HG03439 (cell line): ENCODE measurements around the gene ROBO1.
"Not testable (repeated sequence)": the region's sequence is repeated elsewhere in the genome, so short reads cannot be mapped to it uniquely, and the experiment has no call there.

Source experiments
- ATAC-seq: cut with Tn5 transposase; IDR thresholded peaks from one replicate; pipeline ENCODE4 v1.9.1; 2021; ENCODE audit warnings: mild to moderate bottlenecking, moderate library complexity; ENCODE audit not compliant: unreplicated experiment

The ROBO1 gene

DNA sequence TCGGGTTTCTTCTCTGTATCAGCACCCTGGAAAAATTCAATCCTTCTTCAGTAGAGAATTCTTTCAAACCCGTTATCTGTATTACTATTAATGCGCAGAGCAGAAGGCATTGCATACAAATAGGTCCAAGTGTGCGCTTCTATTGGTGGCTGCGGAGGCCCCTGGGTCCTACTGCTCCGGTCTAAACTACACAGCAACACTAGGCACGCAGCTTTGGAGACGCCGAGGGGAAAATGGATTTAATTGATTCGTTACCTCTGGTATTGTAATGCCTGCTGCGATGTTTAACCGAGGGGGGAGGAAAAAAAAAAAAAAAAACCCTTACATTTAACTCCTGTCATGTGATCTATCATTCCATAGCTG, at the start of gene ROBO1:
Gene ROBO1 (minus strand): TSS at position 94 of the 363 bp plus-strand sequence.
- ATAC-seq = no peak

DNA sequence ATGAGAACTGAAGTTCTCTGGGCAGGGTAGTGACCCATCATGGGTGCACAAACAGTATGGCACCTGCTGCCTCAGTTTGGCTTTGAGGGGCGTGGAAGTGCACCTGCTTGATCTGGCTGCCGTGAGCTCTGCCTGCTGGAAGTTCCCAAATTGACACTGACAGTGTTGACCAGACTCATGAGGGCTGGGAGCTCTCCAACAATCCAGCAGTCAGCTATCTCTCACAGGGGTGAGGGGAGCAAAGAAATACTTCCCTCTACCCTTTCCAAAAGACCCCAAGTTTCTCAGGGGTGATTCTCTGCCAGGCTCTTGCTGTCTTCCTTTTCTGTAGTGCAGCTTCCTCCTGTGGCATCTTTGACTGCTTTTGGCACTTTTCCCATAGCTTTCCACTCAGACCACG, 49.4 kb upstream of the ROBO1 start:
- ATAC-seq = no peak

DNA sequence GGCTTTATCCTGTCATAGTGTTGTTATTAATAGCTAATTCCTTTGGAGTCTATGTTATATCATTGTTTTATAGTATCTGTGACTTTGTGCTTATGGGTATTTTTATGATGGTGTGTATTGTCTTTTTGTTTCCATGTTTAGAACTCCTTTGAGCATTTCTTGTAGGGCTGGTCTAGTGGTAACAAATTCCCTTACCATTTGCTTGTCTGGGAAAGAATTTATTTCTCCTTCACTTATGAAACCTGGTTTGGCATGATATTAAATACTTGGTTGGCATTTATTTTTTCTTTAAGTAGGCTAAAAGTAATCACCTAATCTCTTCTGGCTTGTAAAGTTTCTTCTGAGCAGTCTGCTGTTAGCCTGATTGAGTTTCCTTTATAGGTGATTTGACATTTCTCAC, 47.7 kb upstream of the ROBO1 start:
- ATAC-seq = no peak

DNA sequence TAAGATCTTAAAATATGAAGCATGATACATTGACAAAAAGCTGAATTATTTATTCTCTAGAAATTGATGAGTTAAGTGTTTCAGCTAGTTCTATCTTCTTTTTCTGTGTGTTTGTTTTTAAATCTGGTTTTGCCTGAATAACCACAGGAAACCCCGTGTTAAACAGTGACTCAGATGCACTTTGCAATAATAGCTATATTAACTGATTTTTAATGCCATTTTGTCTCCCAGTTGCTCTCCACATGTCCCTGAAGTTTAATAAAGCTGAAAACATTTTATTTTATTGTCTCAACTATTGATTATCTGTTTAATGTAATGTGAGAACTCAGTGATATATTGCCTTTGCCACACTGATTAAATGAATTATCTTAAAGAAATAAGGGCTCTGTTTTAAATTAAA, 42.8 kb upstream of the ROBO1 start:
- no peak for ATAC-seq

DNA sequence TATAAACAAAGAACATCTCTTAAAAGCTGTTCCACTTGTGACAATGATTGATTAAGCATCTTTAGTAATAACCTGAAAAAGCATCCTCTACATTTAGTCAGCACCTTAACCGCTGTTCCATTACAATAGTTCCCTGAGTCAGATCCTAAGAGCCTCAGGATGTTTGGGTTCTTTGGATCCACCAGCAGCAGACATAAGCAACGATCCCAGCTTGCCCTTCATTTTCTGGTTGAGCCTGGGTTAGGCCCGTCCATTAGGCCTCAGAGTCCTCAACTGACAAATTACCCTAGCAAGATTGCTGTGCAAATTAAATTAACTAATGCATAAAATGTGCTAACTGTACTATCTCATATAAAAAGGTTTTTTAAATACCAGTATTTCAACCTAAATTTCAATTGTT, 42.3 kb upstream of the ROBO1 start:
- ATAC-seq = no peak

DNA sequence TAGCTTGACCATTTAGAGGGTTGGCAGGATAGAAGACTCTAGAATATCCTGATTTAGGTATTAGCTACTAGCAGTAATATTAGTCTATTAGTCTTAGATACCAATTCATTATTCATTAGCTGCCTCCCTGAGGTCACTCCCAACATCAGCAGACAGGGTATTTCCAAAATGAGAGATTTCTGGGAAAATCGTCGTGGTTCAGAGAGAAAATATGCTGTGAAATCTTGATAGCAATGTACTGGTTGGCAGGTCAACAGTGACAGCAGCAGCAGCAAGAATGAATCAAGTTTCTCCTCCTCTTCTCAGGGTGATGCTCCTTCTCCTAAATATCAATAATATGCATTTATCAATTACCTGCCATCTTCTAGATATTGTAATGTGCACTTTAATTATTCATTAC, 41.3 kb upstream of the ROBO1 start:
- no peak for ATAC-seq

DNA sequence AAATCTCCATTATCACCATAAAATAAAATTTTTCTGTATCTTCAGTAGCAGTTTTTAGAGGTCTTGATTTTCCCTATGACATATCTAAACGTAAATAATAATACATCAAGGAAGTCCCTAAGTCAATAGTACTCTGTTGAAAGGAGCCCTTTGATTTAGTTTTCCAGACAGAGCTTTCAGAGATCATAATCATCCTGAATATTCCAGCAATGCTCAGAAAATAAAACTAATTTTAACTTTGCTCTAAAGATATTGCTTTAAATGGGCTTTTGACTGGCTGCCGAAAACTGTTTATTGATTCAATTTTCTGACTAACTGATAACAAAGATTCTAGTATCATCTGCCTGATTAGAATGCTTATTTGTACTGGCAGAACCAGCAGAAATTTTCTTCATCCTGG, 40.7 kb upstream of the ROBO1 start:
- ATAC-seq = no peak

DNA sequence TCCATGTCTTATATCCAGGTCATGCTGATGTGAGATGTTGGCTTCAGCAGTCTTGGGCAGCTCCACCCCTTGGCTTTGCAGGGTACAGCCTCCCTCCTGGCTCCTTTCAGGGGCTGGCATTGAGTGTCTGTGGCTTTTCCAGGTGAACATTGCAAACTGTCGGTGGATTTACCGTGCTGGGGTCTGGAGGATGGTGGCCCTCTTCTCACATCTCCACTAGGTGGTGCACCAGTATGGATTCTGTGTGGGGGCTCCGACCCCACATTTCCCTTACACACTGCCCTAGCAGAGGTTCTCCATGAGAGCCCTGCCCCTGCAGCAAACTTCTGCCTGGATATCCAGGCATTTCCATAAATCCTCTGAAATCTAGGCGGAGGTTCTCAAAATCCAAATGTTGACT, 22.4 kb upstream of the ROBO1 start:
- not testable (repeated sequence) for ATAC-seq

DNA sequence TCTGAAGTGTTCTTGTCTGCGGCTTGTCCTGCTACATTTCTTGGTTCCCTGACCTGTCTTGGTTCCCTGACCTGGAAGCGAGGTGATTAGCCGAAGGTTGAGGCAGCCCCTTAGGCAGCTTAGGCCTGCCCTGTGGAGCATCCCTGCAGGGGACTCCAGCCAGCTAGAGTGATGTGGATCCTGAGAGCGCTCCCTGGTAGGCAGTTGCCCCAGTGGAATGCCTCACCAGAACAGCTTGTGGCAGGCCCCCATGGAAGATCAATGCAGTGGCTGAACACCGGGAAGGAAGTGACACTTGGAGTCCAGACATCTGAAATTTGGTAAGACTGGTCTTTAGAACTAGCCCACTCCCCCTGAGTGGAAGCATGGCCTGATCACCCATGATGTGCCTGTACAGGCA, 5.5 kb upstream of the ROBO1 start:
- ATAC-seq = no peak

DNA sequence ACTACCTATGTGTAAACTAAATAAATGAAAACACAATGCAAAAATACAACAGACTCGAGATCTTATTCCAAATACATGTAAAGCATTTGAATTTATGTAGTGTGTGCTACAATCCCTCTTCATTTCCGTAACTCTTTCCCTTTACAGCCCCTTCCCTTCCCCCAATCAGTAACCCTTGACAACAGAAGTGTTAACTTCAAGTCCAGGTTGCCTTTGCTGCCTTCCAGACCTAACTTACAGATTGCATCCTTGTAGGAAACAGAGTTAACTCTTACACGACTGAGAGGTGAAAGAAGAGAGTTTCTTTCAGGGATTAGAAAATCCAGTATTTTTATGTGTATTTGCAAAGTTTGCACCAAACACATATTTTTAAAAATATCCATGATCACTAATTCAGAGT, 1.4 kb upstream of the ROBO1 start:
- no peak for ATAC-seq

DNA sequence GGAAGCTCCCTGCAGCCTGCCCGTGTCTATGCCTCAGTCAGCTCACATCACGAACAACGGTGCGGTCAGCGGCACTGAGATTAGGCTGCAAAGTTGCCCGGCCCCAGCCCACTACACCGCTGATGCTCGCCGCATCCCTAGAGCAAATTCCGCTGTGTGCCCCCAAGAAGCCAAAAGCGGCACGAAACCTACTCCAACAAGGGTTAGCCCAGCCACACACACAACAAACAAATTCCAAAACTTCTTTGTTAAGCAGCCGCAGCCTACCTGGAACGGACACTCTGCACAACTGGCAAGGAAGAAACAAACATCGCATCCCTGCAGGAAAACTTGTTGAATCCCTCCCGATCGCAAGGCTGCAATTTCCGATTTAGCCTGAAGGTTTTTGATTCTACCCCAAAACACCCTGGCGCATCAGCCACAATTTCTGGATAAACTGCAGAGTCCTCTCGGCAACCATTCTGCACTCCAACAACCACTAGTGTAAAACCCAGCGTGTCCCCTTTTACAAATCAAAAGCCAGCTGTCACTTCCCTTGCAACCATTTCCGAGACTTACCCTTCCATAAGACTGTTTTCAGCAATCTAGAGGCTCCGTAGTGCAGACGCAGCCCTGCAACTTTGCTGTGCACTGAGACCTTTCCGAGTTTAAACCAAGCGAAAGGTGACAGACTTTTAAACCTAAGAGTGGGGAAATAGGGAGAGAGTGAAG, 449 bp downstream of the ROBO1 start:
- no peak for ATAC-seq

DNA sequence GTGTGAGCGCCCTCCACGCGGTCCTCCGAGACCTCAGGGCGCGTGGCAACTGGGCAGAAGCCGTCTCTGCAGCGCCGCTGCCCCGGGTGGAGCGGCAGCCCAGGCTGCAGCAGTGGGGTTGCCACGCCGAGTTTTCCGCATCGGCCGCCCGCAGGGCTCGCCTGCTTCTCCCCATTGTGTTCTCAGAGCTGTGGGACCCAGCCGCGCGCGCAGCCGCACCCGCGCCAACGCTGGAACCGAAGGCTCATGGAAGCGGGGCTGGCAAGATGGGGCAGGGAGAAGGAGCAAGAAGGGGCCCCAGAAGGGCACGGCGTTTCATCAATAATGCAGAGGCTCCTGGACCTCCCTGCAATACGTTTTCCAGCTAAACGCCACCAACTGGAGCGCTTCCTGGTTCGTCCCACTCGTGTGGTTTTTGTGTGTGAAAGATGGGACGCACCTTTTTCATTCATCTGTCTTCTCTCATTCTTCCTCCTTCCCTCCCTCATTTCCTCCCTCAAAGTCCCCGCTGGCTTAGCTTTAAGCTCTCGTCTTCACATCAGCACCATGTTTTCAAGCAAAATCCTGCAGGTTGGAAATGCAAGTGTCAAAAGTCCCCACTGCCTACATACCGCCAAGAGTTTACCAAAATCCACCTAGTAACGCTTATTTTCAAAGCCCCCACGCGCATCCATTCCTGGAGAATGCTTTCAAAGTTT, 1.2 kb downstream of the ROBO1 start:
- ATAC-seq = no peak

DNA sequence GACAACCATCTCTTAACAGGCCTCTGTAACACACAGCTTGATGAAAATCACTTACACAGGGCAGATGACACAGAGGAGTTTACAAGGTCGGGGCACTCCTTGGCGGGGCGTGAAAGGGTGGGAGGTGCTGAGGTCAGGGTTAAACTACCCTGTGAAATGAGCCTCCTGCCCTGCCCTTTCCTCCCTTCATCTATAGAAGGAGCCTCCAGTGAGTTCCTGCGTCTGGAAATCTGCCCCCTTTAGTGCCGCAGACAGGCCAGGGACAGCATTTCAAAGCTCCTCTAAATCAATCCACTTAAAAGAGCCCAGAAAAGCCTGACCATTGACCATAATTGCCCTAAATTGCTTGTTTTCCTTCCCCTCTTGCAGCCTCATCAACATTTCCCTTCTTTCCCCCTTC, 1.9 kb downstream of the ROBO1 start:
- ATAC-seq = no peak

DNA sequence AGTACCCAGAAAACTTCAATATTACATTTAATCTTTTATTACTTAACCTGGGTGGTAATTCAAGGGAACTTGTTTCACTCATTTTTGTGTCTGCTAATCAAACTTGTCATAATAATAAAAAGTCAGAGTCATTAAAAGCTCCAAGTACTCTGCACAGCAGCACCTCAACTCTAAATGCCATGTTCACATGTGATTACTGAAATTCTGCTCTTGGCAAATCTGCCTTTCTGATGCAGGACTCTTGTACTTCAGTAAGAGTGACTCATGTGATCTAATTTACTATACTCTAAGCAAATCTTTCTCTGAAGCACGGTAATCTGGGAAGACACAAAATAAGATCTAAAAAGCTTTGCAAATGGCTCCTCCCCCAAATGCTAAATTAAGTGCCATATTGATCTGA, 6.4 kb downstream of the ROBO1 start:
- no peak for ATAC-seq

DNA sequence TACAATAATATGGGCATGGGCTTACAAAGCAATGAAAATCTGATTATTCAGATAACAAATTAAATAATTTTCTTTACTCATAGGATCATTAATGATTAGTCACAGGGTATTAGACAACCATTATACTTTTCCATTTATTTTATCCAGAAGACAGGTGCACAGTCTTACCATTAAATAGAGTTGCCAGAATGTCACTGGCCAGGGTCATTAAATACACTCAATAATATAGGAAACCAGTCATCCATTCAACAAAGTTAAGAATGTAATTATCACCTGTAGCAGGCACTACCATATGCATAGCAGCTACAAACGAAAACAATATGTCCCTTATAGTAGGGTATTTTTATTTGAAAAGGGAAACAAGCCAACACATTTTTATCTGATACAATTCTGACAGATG, 16.1 kb downstream of the ROBO1 start:
- no peak for ATAC-seq

DNA sequence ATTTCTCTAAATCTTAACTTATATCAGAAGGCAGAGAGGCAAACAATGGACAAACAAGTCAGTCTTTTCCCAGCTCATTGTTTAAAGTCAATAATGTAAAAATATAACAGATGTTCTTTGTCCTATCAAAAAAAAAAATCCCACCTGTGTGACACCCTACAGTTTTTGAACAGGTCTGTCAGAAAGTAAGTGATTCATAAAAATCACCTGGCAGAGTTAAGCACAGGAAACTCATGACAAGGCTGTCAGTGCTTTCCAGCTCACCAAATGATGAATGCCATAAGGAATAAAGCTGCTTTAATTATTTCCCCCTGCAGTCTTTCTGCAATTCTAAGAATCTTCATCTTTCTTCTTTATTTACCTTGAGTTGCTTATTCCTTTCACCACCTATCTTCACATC, 30.3 kb downstream of the ROBO1 start:
- ATAC-seq = no peak

DNA sequence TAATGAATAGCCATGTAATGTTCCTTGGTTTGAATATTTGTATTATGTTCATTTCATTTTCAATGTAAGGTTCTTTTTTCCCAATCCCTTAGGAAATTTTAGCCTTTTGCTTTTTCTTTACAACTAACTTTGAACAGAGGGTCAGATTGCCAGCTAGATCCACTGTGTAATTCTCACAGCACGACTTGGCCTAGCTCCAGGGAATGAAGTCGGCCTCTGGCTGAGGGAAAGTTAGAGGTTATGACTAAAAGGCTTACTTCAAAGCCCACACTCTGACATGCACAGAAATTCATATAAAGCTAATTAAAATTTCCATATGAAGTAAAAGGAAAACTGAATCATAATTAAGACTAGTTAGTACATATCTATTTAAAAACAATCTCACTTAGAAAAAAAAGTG, 38.7 kb downstream of the ROBO1 start:
- ATAC-seq = no peak

DNA sequence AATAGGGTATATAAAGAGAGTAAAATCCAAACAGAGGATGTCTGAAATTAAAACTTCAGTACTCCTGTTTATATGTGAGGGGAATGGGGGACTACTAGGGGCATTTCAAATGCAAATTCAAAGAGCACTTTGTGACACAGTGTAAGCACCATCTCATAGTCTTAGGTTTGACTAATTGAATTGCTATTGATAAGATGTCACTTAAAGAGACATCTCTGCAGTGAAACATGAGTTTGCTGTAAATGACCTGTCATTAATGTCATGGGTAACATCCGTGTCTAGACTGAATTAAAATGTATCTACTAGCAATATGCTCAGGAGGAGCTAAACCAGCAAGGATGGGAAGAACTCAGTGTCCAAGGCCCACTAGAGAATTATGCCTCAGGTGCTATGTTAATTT, 41.0 kb downstream of the ROBO1 start:
- ATAC-seq = no peak

DNA sequence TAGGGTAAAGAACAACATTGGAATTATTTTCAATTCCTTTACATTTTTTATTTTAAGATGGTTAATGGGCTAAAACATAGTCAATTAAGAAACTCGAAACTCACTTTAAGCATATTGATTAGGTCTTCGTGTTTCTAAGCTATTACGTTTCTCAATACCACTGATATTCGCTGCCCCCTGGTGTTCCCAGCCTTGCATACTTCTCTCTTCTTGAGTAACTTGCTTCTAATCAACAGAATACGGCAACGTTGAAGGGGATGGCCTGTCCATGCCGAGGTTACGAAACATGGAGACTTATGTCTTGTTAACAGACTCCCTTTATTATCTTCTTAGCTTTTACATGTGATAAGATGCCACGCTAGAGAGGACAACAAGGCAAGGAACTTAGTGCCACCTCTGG, 43.6 kb downstream of the ROBO1 start:
- ATAC-seq = no peak

DNA sequence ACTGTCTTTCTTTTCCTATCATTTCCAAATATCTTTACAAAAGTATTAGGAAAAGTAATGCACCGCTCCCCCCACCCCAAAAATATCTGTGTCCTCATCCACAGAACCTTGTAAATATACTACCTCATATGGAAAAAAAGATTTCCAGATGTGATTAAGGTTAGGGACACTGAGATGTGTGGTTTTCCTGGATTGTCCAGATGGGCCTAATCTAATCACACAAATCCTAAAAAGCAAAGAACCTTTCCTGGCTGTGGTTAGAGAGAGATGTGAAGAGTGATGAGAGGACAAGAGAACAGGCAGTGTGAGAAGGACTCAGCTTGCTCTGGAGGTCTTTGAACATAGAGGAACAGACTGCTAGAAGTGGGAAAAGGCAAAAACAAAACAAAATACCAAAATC, 77.7 kb downstream of the ROBO1 start:
- ATAC-seq = no peak

DNA sequence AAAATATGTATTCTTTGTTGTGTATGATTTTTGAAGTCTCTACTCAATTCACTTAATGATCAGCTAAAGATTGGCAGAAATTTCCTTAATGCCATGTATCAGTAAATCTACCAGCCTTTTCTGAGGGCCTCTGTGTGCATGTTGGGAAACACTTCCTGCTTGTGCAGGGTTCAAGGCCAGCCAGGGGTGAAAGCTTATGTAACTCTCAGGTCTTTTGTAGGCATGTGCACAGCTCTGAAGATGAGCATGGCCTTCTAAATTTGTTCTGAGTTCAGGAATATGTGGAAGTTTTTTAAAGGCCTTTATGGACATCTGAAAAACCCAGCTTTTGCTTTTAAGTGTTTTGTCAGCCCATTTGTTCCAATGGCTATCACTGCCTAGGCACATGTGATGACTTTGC, 82.7 kb downstream of the ROBO1 start:
- no peak for ATAC-seq

DNA sequence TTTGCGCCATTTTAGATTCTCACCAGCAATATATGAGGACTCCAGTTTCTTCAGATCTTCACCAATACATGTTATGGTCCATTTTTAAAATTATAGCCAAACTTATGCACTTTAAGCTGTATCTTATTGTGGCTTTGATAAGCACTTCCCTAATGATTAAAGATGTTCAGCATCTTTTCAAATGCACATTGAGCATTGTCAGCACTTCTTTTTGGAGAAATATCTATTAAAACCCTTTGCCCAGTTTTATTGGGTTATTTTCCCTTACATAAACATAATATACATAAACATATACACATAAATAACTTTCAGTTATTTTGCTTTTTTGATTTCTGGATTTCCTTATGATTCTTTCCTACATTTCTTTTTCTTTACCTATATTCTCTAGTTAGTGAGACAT, 83.8 kb downstream of the ROBO1 start:
- ATAC-seq = no peak

DNA sequence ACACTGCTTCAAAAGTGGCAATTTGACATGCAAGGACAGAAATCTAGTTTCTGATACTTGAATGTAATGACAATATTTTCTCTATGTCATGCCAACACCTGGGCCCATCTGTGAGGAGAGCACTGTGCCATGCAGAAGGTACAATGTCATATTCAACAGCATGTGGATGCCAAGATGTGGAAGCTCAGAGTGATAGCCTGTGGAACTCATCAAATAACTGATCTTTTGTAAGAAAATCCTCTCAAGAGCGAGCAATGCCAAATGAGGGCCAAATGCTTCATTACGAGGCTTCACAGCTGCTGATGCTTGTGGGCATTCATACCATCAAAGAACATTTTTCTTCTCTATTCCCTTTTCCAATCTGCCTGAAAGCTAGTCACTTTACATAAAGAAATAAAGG, 95.1 kb downstream of the ROBO1 start:
- ATAC-seq = no peak
